ENCODE measurements around the gene PEMT. TPM values are rescaled to one million over a fixed set of nuclear protein-coding genes. Genes with fewer than 3 reads are reported as not detected.

The PEMT gene
- total RNA-seq, 2 experiments from 2014 or later: 11.4 to 12.0 TPM

- POLR2A ChIA-PET: no interaction called here
- no peak overlapping the region for H3K4me3 ChIP-seq (ENCODE audit: low read length)
- TF ChIP-seq CTCF (IDR thresholded peaks at IDR 0.05): no peak
- Mint-ChIP-seq H3K9me3 (no peaks in the 10 kb centered on the region), H3K27me3 (peaks cover 10% of the 10 kb centered on the region), H3K27ac (no peak overlapping the region), H3K36me3 (ENCODE audit: low read depth) (peaks cover 24% of the 10 kb centered on the region), H3K4me1 (ENCODE audit: low read depth) (peaks cover 7% of the 10 kb centered on the region), H3K4me3 (no peak overlapping the region)
- H3K36me3 ChIP-seq (ENCODE audit: insufficient read depth, low read length): peaks cover 28% of the 10 kb centered on the region
- H3K4me1 ChIP-seq (ENCODE audit: insufficient read depth, low read length): peaks cover 19% of the 10 kb centered on the region
- ATAC-seq (ENCODE audit: poor library complexity) (no peak), DNase-seq (no peak)
- intact Hi-C loops (cut with DNase I, micrococcal nuclease): no loop called here
- peaks cover 0 to 3% of the 10 kb centered on the region in 2 experiments for H3K9me3 ChIP-seq (ENCODE audit: control insufficient read depth in 1 of 2, insufficient read depth in 1 of 2, low read length in 2 of 2)
- H3K27ac ChIP-seq (ENCODE audit: low read depth in 1 of 2, low read length in 2 of 2): no peak overlapping the region
- H3K27me3 ChIP-seq (ENCODE audit: control insufficient read depth in 1 of 2, insufficient read depth in 2 of 2, low read length in 2 of 2): peaks cover 6 to 8% of the 10 kb centered on the region in 2 experiments
- CTCF ChIA-PET: no interaction called here
Observed at GRCh38 chr17:17492085-17492484, 99.4 kb downstream of the PEMT start.

- POLR2A ChIA-PET: no interaction called here
- no peak for DNase-seq
- intact Hi-C loops (cut with DNase I, micrococcal nuclease): no loop called here
- Histone ChIP-seq H3K4me1 (ENCODE audit: insufficient read depth, low read length) (peaks cover 16% of the 10 kb centered on the region), H3K27me3 (ENCODE audit: control insufficient read depth in 1 of 2, insufficient read depth in 2 of 2, low read length in 2 of 2) (peaks cover 6 to 8% of the 10 kb centered on the region in 2 experiments), H3K9me3 (ENCODE audit: control insufficient read depth in 1 of 2, insufficient read depth in 1 of 2, low read length in 2 of 2) (peaks cover 0 to 3% of the 10 kb centered on the region in 2 experiments), H3K36me3 (ENCODE audit: insufficient read depth, low read length) (peaks cover 28% of the 10 kb centered on the region), H3K27ac (ENCODE audit: low read depth in 1 of 2, low read length in 2 of 2) (no peak overlapping the region), H3K4me3 (ENCODE audit: low read length) (no peak overlapping the region)
- TF ChIP-seq CTCF (IDR thresholded peaks at IDR 0.05): no peak
- Mint-ChIP-seq H3K9me3 (no peaks in the 10 kb centered on the region), H3K27me3 (peaks cover 10% of the 10 kb centered on the region), H3K4me3 (no peak overlapping the region), H3K4me1 (ENCODE audit: low read depth) (peaks cover 7% of the 10 kb centered on the region), H3K27ac (no peak overlapping the region), H3K36me3 (ENCODE audit: low read depth) (peaks cover 27% of the 10 kb centered on the region)
- CTCF ChIA-PET: no interaction called here
- ATAC-seq (ENCODE audit: poor library complexity): no peak
Observed at GRCh38 chr17:17491546-17491988, 99.9 kb downstream of the PEMT start.

GRCh38 chr17:17491031-17491471 lies 100.5 kb downstream of the PEMT start:
- Mint-ChIP-seq H3K27ac (no peak overlapping the region), H3K9me3 (no peaks in the 10 kb centered on the region), H3K4me1 (ENCODE audit: low read depth) (peaks cover 7% of the 10 kb centered on the region), H3K4me3 (no peak overlapping the region), H3K27me3 (peaks cover 10% of the 10 kb centered on the region), H3K36me3 (ENCODE audit: low read depth) (peaks cover 27% of the 10 kb centered on the region)
- CTCF ChIA-PET: no interaction called here
- H3K36me3 ChIP-seq (ENCODE audit: insufficient read depth, low read length): peaks cover 28% of the 10 kb centered on the region
- DNase-seq (no peak), ATAC-seq (ENCODE audit: poor library complexity) (no peak)
- H3K27me3 ChIP-seq (ENCODE audit: control insufficient read depth in 1 of 2, insufficient read depth in 2 of 2, low read length in 2 of 2): peaks cover 6 to 8% of the 10 kb centered on the region in 2 experiments
- intact Hi-C loops (cut with DNase I, micrococcal nuclease): no loop called here
- POLR2A ChIA-PET: no interaction called here
- no peak overlapping the region for H3K27ac ChIP-seq (ENCODE audit: low read depth in 1 of 2, low read length in 2 of 2)
- no peak overlapping the region for H3K4me3 ChIP-seq (ENCODE audit: low read length)
- H3K4me1 ChIP-seq (ENCODE audit: insufficient read depth, low read length): peaks cover 13% of the 10 kb centered on the region
- H3K9me3 ChIP-seq (ENCODE audit: control insufficient read depth in 1 of 2, insufficient read depth in 1 of 2, low read length in 2 of 2): peaks cover 0 to 3% of the 10 kb centered on the region in 2 experiments
- TF ChIP-seq CTCF (IDR thresholded peaks at IDR 0.05): no peak

All from CD4-positive, alpha-beta T cell (primary cell).